ENCODE data around the gene SSH3. TPM values are rescaled to one million over a fixed set of nuclear protein-coding genes. Genes with fewer than 3 reads are reported as not detected.

Gene SSH3
- total RNA-seq, 4 donors from 2014 or later = 7.7 to 48.8 (median 19.1) TPM

DNA sequence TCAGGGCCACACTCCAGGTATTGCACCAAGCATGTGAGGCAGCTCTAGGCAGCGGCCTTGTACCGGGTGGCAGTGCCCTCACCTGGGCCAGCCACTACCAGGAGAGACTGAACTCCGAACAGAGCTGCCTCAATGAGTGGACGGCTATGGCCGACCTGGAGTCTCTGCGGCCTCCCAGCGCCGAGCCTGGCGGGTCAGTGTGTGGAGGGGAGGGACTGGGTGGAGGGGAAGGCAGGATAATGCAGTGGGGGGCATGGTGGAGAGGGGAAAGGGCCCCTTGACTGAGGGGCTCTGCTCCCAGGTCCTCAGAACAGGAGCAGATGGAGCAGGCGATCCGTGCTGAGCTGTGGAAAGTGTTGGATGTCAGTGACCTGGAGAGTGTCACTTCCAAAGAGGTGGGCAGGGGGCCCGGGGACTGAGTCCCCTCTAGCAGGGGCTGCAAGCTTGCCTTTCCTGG is 4.2 kb downstream of the SSH3 start:
- no peaks in the 10 kb centered on the region for H3K9me3 ChIP-seq
- intact Hi-C loops (cut with DNase I; ENCODE audit: low total_unique reads) = no loop called here

GRCh38 chr11:67308031-67308866 is 4.9 kb downstream of the SSH3 start:
- H3K9me3 ChIP-seq = no peaks in the 10 kb centered on the region
- no peaks in the 10 kb centered on the region for H3K27me3 ChIP-seq
- no peak for DNase-seq
- H3K27ac ChIP-seq = no peak overlapping the region
- H3K36me3 ChIP-seq = no peaks in the 10 kb centered on the region
- no peak overlapping the region for H3K4me3 ChIP-seq
- no peaks in the 10 kb centered on the region for H3K4me1 ChIP-seq
- intact Hi-C loops (cut with DNase I; ENCODE audit: low total_unique reads) = no loop called here
- TF ChIP-seq, protein P1, sequence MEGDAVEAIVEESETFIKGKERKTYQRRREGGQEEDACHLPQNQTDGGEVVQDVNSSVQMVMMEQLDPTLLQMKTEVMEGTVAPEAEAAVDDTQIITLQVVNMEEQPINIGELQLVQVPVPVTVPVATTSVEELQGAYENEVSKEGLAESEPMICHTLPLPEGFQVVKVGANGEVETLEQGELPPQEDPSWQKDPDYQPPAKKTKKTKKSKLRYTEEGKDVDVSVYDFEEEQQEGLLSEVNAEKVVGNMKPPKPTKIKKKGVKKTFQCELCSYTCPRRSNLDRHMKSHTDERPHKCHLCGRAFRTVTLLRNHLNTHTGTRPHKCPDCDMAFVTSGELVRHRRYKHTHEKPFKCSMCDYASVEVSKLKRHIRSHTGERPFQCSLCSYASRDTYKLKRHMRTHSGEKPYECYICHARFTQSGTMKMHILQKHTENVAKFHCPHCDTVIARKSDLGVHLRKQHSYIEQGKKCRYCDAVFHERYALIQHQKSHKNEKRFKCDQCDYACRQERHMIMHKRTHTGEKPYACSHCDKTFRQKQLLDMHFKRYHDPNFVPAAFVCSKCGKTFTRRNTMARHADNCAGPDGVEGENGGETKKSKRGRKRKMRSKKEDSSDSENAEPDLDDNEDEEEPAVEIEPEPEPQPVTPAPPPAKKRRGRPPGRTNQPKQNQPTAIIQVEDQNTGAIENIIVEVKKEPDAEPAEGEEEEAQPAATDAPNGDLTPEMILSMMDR (IDR thresholded peaks at IDR 0.05) = no peak
- no peak for TF ChIP-seq POLR2A (IDR thresholded peaks at IDR 0.05)

More for the DNA sequence above, 4.2 kb downstream of the SSH3 start:
- Histone ChIP-seq H3K4me1 (no peaks in the 10 kb centered on the region), H3K27ac (no peak overlapping the region), H3K36me3 (no peaks in the 10 kb centered on the region), H3K27me3 (no peaks in the 10 kb centered on the region), H3K4me3 (no peak overlapping the region)
- DNase-seq = no peak
- TF ChIP-seq POLR2A (IDR thresholded peaks at IDR 0.05) = no peak
- TF ChIP-seq, protein P1 (IDR thresholded peaks at IDR 0.05) = no peak

GRCh38 chr11:67309166-67309565 is 5.8 kb downstream of the SSH3 start:
- Histone ChIP-seq H3K27ac (no peak overlapping the region), H3K4me1 (no peaks in the 10 kb centered on the region), H3K4me3 (no peak overlapping the region), H3K36me3 (no peaks in the 10 kb centered on the region), H3K27me3 (no peaks in the 10 kb centered on the region), H3K9me3 (no peaks in the 10 kb centered on the region)
- TF ChIP-seq POLR2A (IDR thresholded peaks at IDR 0.05) = no peak
- TF ChIP-seq, protein P1 (IDR thresholded peaks at IDR 0.05) = no peak
- DNase-seq = no peak
- intact Hi-C loops (cut with DNase I; ENCODE audit: low total_unique reads) = no loop called here

DNA sequence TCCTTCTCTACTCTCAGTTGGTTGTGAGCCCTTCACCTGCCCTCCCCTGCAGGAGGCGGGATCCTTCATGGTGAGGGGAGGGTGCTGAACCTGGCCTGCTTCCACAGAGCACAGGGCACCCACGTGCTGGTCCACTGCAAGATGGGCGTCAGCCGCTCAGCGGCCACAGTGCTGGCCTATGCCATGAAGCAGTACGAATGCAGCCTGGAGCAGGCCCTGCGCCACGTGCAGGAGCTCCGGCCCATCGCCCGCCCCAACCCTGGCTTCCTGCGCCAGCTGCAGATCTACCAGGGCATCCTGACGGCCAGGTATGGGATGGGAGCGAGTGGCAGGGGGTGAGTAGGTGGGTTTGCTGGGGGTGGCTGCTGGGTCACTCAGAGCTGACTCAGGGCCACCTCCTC is 6.3 kb downstream of the SSH3 start:
- Histone ChIP-seq H3K4me1 (no peaks in the 10 kb centered on the region), H3K4me3 (no peak overlapping the region), H3K9me3 (no peaks in the 10 kb centered on the region), H3K27me3 (no peaks in the 10 kb centered on the region), H3K36me3 (no peaks in the 10 kb centered on the region), H3K27ac (no peak overlapping the region)
- intact Hi-C loops (cut with DNase I; ENCODE audit: low total_unique reads) = no loop called here
- DNase-seq = no peak
- TF ChIP-seq, protein P1 (IDR thresholded peaks at IDR 0.05) = no peak
- TF ChIP-seq POLR2A (IDR thresholded peaks at IDR 0.05) = no peak

DNA sequence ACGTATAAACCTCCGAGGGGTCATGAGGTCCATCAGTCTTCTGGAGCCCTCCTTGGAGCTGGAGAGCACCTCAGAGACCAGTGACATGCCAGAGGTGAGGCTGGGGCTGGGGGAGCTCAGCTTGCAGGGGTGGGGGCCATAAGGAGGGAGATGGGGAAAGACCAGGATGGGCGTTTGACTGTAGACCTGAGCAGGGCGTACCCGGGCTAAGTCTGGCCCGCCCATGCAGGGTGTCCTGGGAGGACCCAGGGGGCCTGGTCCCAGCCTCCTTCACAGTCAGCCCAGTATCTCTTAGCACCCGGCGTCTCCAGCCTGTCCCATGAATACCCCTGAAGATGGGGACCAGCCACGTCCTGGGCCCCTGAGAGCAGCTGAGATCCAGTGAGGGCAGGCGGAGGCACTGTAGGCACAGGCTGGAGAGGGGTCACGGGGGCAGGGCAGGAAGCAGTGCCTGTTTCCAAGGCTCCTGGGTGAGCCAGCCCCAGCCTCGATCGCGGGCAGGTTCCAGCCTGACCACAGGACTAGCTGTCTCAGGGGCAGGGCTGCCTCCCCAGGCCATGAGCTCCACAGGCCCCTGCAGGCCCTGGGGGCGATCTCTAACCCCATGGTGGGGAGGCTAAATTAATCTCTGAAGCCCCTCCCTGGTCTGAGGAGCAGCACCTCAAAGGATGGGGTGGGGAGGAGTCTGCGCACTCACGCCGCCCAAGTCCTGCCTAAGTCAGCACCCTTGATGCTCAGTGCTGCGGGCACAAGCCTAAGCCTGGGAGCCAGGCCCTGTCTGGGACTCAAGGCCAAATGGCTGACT is 7.1 kb downstream of the SSH3 start:
- Histone ChIP-seq H3K9me3 (no peaks in the 10 kb centered on the region), H3K36me3 (no peaks in the 10 kb centered on the region), H3K4me3 (no peak overlapping the region), H3K4me1 (no peaks in the 10 kb centered on the region), H3K27me3 (no peaks in the 10 kb centered on the region), H3K27ac (no peak overlapping the region)
- intact Hi-C loops (cut with DNase I; ENCODE audit: low total_unique reads) = no loop called here
- no peak for DNase-seq
- TF ChIP-seq POLR2A (IDR thresholded peaks at IDR 0.05) = no peak
- TF ChIP-seq, protein P1 (IDR thresholded peaks at IDR 0.05) = no peak
